Mononuclear cell (primary cell): ENCODE measurements around the gene U2AF2. TPM values are rescaled to one million over a fixed set of nuclear protein-coding genes. Genes with fewer than 3 reads are reported as not detected.

Experiments used
- H3K27me3 ChIP-seq: 2 replicates; pipeline ENCODE4 v1.6.0; 2011; ENCODE audit warnings: low read length, control low read depth; ENCODE audit not compliant: insufficient read depth
- H3K4me1 ChIP-seq: 2 replicates; pipeline ENCODE4 v1.5.1; 2011; ENCODE audit warnings: mild to moderate bottlenecking, low read length, control low read depth; ENCODE audit not compliant: insufficient read depth
- H3K4me3 ChIP-seq: 2 replicates; pipeline ENCODE4 v1.5.1; 2011; ENCODE audit warnings: mild to moderate bottlenecking, low read length, moderate library complexity
- H3K9me3 ChIP-seq: 2 replicates; pipeline ENCODE4 v1.5.1; 2011; ENCODE audit warnings: low read depth, mild to moderate bottlenecking, control low read depth, low read length
- total RNA-seq: library from RNA; depleted of rRNA; stranded (reverse); fragments of >200 nt; gene quantifications from one replicate; pipeline ENCODE4 v1.2.3, GENCODE V29; 2012

U2AF2 gene
- total RNA-seq, 1 donor = 55.6 TPM

DNA sequence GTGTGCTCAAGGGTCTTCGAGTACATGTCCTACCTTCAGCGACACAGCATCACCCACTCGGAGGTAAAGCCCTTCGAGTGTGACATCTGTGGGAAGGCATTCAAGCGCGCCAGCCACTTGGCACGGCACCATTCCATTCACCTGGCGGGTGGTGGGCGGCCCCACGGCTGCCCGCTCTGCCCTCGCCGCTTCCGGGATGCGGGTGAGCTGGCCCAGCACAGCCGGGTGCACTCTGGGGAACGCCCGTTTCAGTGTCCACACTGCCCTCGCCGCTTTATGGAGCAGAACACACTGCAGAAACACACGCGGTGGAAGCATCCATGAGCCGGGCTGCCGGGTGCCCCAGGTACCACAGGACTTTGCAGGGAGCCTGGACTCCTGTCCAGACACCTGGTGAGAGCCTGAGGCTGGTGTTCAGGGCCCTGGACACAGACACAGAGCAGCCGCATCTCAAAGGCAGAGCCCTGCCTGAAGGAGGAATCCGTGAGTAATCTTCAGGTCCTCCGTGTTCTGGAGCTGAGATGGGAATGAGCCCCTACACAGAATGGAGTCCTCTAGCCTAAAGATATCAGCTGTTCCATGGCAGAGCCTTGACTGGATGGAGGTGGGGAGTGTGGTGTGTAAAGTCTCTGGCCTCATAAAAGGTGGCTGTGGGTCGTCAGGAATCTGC lies 9.9 kb upstream of the U2AF2 start:
- Histone ChIP-seq H3K4me1 (peaks cover 64% of the 10 kb centered on the region), H3K27me3 (no peaks in the 10 kb centered on the region), H3K4me3 (no peak overlapping the region), H3K9me3 (no peaks in the 10 kb centered on the region)

DNA sequence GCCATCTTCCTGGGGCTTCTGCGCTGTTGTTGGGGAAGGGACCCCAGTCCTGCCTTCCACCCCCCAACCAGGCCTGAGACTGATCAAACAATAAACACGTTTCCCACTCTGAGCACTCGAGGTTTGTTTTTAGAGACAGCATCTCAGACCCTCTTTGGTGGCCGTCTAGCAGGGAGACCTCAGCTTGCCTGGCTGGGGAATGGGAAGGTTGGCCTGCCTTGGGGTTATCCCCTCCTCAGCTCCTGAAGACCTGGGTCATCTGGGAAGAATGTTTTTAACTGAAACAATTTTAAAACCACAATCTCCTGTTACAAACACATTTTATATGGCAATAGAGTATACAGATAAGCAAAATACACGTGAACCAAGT lies 9.3 kb upstream of the U2AF2 start:
- Histone ChIP-seq H3K4me1 (peaks cover 59% of the 10 kb centered on the region), H3K4me3 (no peak overlapping the region), H3K27me3 (no peaks in the 10 kb centered on the region), H3K9me3 (no peaks in the 10 kb centered on the region)

DNA sequence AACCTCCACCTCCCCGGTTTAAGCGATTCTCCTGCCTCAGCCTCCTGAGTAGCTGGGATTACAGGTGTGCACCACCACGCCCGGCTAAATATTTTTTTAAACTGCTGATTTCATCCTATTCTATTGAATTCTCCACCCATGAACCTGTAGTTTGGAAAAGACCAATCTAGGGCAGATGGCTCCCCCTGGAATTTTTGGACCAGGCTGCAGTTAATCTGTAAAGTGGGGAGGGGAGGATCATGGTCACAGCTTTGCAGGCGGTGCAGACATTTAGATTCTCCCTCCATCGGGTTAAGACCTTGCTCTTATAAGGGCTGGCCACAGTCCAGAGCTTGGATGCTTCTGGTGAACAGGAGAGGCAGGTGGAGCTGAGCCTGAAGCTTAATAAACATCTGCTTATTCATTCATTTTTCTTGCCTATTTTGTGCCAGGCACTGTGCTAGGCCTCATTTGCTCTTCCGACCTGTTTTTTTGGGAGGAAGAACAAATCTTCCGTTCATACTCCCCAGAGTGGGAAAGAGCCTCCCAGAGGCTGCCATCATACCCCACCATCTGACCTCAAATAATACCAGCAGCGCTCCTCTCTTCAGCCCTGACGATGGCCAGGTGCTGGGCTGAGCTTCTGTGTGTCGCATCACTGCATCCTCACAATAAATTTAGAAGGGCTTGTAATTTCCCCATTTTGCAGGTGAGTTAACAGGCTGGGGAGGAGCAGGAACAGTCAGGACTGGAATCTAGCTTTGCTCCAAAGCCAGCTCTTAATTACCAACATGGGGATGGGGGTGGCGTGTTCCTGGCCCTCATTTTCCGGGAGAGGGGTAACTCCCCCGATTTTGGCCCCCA lies 7.7 kb upstream of the U2AF2 start:
- Histone ChIP-seq H3K27me3 (no peaks in the 10 kb centered on the region), H3K9me3 (no peaks in the 10 kb centered on the region), H3K4me3 (peak overlapping the region; percentile 52), H3K4me1 (peaks cover 51% of the 10 kb centered on the region)

DNA sequence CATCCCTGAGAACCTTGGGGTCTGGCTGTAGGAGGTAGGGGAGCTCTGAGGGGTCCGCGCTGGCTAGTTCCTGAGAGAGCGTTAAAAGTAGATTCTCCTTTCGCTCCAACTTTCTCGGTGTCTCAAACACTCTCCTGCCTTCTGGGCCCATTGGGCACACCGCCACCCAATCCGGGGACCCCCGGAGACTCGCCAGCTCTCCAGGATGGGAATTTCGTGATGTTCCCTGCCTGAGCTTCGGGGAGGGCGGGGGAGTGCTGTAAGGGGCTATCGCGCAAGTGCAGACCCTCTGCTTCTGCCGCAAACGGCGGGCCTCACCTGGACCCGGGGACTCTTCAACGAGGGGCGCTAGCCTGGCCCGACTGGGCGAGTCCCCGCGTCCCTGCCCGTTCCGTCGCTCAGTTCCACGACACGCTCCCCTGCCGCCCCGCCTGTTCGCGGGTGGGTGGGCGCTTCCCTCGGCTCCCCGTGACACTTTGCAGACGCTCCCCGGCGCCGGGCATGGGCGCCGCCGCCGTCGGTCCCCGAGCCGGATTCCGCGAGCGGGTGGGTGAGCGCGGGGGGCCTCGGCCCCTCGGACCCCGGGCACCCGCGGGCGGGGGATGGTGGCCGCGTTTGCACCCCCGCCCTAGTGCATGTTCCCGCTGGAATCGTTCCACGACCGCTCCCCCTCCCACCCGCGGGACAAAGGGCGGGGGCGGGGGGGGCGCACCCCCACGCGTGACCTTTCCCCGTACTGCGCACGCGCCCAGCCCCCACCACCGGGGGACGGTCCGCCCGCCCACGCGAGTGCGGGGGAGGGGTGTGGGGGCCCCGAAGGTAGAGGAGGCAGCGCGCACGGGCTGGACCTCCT lies 6.9 kb upstream of the U2AF2 start, which contains the start of gene CCDC106:
TSS of gene CCDC106 (plus strand) at position 481 of the 853 bp plus-strand sequence. CDS start 835 bp downstream, outside the sequence.
- no peaks in the 10 kb centered on the region for H3K27me3 ChIP-seq
- peaks cover 42% of the 10 kb centered on the region for H3K4me1 ChIP-seq
- no peaks in the 10 kb centered on the region for H3K9me3 ChIP-seq
- H3K4me3 ChIP-seq = peak within 1 kb of the TSS; percentile 52

DNA sequence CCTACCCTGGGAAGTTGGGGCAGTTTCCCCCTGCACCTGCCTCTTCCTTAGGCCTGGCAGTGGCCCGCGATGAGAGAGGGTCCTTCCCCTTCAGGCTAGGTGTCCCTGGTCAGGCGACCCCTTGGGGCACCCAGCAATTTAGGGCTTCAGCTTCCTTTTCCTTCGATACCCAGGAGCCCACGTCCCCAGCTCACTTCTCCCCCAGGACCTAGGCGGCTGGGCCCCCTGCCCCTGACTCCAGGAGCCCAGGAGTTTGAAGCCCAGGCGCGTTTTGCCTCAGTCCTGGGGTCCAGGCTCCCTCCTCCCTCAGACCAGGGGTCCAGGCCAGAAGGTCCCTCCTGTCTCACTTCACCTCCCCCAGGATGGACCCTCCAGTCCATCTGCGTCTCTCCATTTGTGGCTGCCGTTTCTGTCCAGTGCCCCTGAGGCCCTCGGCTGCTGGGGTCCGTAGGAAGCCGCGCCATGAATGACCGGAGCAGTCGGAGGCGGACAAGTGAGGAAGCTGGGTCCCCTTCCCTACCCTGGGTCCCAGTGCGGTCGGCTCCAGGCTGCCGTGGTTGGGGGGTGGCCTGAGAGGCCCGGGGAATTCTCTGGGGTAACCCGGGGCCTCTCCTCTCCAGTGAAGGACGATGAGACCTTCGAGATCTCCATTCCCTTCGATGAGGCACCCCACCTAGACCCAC lies 6.1 kb upstream of the U2AF2 start:
- Histone ChIP-seq H3K4me3 (peak overlapping the region; percentile 52), H3K9me3 (no peaks in the 10 kb centered on the region), H3K27me3 (no peaks in the 10 kb centered on the region), H3K4me1 (peaks cover 43% of the 10 kb centered on the region)

DNA sequence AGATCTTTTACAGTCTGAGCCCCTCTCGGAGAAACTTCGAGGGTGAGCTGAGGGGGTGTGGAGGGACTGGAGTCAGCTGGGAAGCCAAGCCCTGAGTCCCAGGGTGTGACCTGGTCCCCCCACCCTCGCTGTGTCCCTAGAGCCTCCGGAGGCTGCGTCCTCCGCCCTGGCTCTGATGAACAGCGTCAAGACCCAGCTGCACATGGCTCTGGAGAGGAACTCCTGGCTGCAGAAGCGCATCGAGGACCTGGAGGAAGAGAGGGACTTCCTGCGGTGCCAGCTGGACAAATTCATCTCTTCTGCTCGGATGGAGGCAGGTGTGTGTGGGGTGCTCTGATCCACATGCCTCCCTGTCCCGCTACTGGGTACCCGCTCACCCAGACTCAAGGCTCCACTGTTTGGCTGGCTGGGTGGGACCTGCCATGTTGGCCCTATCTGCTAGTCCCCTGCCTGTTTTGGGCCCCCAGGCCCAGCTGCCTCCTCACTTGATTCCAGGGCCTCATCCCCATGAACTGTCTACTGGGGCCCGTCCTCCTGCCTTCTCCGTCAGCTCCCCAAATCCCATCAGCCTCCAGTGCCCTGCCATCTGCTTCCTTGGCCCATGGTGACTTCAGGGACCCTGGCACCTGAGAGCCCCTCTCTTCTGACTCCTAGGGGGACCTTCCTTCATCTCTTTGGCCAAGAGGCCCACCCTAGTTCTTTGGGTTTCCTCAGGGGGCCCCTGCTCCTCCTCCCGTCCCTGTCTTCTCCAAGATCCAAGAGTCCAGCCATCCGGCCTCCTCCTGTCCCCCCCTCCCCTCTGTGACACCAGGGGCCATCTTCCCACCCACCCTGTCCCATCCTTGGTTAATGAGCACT lies 5.3 kb upstream of the U2AF2 start:
- no peak overlapping the region for H3K4me3 ChIP-seq

DNA sequence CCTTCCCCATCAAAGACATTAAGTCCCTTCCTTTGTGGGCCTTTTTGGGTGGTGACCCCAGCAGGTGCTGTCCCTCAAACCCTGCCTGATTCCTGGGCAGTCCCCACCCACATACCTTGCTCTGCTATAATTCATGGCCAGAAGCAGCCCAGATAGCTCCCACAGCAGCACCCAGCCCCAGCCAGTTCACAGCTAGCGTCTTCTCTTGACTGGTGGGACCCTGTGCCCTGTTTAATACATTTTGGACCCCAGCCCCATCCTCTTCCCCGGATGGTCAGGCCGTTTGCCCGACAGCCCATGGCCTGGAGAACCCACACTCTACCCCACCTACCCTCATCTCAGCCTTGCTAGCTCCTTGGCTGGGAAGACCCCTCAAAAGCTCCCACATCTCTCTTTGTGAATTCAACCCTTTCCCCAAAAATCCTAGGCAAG lies 4.7 kb upstream of the U2AF2 start:
- H3K27me3 ChIP-seq = no peaks in the 10 kb centered on the region
- H3K4me1 ChIP-seq = peaks cover 29% of the 10 kb centered on the region
- H3K9me3 ChIP-seq = no peaks in the 10 kb centered on the region
- no peak overlapping the region for H3K4me3 ChIP-seq

More for the DNA sequence above, 5.3 kb upstream of the U2AF2 start:
- no peaks in the 10 kb centered on the region for H3K27me3 ChIP-seq
- H3K9me3 ChIP-seq = no peaks in the 10 kb centered on the region
- H3K4me1 ChIP-seq = peaks cover 35% of the 10 kb centered on the region

DNA sequence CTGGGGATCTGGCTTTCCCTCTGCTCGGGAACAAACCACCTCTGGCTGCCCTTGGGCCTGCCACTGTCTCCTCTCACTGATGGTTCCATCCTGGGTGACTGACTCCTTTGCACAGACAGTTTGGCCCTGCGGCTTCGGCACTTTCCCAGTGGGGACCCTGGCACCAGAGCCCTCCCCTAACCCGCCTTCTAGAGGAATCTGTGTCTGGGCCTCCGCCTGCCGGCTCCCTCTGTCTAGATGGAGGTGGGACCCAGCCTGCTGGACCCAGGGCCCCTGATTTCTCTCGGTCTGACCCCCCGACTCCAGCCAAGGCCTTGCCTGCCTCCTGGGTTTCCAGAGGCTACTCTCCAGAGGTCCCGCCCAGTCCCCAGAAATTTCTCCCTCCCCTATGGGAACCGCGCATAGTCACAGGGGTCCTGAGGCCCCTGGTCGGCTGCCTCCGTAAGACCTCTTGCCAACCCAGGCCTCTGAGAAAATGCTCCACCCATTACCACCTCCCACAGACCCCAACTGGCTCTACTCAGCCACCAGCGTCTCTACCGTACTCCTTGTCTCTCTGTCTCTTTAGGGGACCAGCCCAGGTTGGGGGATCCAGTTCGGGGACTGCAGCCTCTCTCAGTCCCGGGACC lies 4.1 kb upstream of the U2AF2 start:
- H3K4me3 ChIP-seq = no peak overlapping the region
- H3K4me1 ChIP-seq = peaks cover 32% of the 10 kb centered on the region
- no peaks in the 10 kb centered on the region for H3K9me3 ChIP-seq
- H3K27me3 ChIP-seq = no peaks in the 10 kb centered on the region

DNA sequence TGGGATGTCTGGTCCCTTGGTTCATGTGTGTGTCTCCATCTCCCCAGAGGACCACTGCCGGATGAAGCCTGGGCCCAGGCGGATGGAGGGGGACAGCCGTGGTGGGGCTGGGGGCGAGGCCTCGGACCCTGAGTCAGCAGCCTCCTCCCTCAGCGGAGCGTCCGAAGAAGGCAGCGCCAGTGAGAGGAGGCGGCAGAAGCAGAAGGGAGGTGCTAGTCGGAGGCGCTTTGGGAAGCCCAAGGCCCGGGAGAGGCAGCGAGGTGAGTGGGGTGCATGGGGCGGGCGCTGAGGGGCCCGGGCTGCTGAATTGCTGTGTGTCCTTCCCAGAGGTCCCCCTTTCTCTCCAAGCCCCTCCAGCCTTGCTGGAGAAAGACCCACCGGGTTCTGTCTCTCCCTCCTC lies 3.6 kb upstream of the U2AF2 start:
- peaks cover 37% of the 10 kb centered on the region for H3K4me1 ChIP-seq
- no peaks in the 10 kb centered on the region for H3K9me3 ChIP-seq
- no peak overlapping the region for H3K4me3 ChIP-seq
- H3K27me3 ChIP-seq = no peaks in the 10 kb centered on the region

DNA sequence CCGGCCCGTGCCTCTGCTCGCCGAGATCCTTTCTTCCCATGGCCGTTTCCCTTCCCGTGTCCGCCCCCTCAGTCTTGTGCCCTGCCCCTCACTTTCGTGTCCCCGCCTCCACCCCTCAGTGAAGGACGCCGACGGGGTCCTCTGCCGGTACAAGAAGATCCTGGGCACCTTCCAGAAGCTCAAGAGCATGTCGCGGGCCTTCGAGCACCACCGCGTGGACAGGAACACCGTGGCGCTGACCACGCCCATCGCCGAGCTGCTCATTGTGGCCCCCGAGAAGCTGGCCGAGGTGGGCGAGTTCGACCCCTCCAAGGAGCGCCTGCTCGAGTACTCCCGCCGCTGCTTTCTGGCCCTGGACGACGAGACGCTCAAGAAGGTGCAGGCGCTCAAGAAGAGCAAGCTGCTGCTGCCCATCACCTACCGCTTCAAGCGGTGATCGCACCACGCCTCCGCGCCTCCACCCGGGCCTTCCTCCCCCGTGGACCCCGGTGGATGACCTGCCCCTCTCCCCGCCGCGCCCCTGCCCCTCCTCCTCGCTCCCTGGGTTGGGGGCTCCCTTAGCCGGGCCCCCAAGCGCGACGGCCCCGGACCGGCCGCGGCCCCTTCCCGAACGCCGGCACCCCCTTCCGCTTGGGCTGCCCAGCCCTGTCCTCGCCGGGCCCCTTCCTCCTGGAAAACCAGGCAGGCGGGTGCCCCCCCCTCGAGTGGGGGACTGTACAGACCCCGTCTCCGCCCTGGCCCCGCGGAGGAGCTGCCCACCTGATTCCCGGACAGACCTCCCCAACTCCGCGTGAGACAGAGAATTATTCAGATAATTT lies 2.3 kb upstream of the U2AF2 start:
- peaks cover 42% of the 10 kb centered on the region for H3K4me1 ChIP-seq
- H3K27me3 ChIP-seq = no peaks in the 10 kb centered on the region
- no peak overlapping the region for H3K4me3 ChIP-seq

DNA sequence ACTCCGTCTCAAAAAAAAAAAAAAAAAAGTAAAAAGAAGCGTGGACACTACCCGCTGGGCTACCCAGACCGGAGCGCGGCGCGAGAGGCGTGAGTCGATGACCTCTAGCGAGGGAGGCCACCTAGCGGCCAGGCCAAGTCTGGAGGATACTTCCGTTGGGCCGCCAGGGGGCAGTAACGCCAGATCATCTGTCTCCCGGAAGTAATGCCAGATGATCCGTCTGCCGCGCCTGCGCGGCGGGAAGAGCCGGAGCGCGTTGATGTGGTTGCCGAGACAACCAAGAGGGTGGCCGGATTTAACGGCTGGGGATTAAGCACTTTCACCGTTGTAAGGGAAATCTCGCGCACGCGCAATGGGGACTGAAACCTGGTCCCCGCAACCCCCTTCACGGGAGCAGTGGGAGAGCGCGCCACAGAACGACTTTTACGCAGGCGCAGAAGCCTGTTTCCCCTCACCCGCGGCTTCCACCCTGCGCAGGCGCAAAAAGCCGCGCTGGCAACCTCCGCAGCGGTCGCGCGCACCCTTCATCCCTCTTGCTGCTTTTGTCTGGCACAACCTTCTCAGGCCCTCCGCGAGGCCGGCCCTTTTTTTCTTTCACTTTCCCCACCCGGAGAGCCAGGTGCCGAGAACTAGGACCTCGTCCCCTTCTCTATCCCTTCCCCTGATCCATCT lies 1.0 kb upstream of the U2AF2 start:
- Histone ChIP-seq H3K4me1 (peaks cover 44% of the 10 kb centered on the region), H3K9me3 (no peaks in the 10 kb centered on the region), H3K4me3 (peak overlapping the region; percentile 91)

More for the DNA sequence above, 2.3 kb upstream of the U2AF2 start:
- no peaks in the 10 kb centered on the region for H3K9me3 ChIP-seq

DNA sequence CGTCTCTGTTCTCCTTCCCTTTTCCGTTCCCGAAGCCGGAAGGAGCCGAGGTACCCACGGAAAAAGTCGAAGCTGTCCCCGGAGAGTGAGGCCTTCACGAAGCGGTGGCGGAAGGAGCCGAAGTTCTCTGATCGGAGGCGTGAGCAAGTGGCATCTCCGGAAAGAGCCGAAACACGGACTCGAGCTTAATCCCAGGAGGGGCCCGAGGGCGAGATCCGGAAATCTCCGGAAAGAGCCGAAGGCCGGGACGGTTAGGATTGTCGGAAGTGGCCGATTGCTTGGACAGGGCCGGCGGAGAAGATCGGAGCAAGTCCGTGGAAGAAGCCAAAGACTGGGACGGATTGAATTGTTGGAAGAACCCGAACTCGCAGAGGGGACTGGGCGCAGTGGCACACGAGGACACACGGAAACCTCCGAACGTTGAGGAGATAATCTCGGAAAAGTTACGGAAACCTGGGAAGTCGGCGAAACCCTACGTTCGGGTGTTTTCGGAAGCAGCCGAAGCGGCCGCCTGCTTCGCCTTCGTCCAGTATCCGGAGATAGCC lies 440 bp upstream of the U2AF2 start:
- Histone ChIP-seq H3K27me3 (no peaks in the 10 kb centered on the region), H3K4me3 (peak overlapping the region; percentile 91), H3K4me1 (peaks cover 44% of the 10 kb centered on the region), H3K9me3 (no peaks in the 10 kb centered on the region)

More for the DNA sequence above, 1.0 kb upstream of the U2AF2 start:
- H3K27me3 ChIP-seq = no peaks in the 10 kb centered on the region
